Measurements from ENCODE around the gene AMIGO3.

AMIGO3 gene

DNA sequence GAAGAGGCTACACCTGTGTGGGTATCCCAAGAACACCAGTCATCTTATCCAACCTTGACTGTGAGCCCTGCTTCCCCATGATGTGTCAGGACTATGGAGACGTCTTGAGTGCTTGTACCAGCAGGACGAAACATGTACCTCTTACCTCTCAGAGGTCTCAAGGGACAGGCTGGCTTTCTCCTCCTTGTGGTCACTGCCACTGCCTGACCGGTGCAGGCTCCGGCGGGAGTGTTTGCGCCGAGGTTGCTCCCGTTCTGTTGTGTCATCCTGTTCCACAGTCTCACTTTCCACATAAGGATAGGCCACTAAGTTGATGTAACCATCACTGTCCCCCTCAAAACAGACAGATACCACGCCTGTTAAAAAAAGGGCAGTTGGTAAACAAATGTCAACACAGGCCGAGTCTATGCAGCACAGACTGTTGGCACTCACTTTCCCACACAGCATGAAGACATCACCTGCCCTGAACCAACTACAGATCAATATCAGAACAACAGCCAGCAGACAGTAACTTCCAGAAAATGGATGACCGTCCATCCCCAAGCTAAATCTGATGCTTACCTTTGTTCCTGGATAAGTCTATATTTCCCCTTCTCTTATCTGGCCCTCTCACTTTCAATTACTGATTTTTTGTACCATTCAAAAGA, 18.7 kb upstream of the AMIGO3 start:
- ChIA-PET CTCF (no interaction called here), POLR2A (no interaction called here)
- TF ChIP-seq, protein P1, sequence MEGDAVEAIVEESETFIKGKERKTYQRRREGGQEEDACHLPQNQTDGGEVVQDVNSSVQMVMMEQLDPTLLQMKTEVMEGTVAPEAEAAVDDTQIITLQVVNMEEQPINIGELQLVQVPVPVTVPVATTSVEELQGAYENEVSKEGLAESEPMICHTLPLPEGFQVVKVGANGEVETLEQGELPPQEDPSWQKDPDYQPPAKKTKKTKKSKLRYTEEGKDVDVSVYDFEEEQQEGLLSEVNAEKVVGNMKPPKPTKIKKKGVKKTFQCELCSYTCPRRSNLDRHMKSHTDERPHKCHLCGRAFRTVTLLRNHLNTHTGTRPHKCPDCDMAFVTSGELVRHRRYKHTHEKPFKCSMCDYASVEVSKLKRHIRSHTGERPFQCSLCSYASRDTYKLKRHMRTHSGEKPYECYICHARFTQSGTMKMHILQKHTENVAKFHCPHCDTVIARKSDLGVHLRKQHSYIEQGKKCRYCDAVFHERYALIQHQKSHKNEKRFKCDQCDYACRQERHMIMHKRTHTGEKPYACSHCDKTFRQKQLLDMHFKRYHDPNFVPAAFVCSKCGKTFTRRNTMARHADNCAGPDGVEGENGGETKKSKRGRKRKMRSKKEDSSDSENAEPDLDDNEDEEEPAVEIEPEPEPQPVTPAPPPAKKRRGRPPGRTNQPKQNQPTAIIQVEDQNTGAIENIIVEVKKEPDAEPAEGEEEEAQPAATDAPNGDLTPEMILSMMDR (IDR thresholded peaks at IDR 0.05; ENCODE audit: control extremely low read depth, extremely low read depth, low read depth, missing control alignments) = no peak
- DNase-seq (ENCODE audit: extremely low spot score) = no peak

DNA sequence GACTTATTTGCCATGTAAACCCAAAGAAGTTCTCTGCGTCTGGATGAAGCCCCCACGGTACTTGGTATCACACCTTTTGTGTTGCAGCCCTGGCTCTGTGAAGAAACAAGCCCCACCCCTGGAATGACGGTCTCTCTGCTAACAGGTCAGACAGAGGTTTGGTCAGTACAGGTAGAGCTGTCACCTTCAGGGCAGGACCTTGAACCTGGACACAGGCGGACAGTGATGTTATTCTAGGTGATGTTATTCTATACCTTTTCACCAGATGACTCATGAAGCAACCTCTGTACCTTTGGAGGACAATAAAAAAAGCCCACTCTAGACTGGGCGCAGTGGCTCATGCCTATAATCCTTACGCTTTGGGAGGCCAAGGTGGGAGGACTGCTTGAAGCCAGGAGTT, 15.3 kb upstream of the AMIGO3 start:
- POLR2A ChIA-PET = no interaction called here

DNA sequence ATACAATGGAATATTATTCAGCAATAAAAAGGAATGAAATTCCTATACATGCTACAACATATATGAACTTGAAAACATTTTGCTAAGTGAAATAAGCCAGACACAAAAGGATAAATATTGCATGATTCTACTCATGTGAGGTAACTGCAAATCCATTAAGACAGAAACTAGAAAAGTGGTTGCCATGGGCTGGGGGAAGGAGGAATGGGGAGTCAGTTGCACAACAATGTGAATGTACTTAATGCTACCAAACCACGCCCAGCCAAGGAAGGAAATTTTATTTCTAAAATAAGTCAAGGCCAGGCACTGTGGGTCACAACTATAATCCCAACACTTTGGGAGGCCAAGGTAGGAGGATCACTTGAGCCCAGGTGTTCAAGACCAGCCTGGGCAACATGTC, 14.1 kb upstream of the AMIGO3 start:
- ChIA-PET POLR2A (interaction anchor here (0.6 kb wide), 1 partner anchor 194 kb away, joined by 6 read pairs; no protein-coding TSS in a partner anchor), CTCF (no interaction called here)
- DNase-seq (ENCODE audit: extremely low spot score) = no peak
- TF ChIP-seq, protein P1 (IDR thresholded peaks at IDR 0.05; ENCODE audit: control extremely low read depth, extremely low read depth, low read depth, missing control alignments) = no peak

More for the DNA sequence above, 15.3 kb upstream of the AMIGO3 start:
- TF ChIP-seq, protein P1 (IDR thresholded peaks at IDR 0.05; ENCODE audit: control extremely low read depth, extremely low read depth, low read depth, missing control alignments) = no peak
- DNase-seq (ENCODE audit: extremely low spot score) = no peak
- CTCF ChIA-PET = interaction anchor here (1.0 kb wide), 1 partner anchor 10 kb away, joined by 4 read pairs; no protein-coding TSS in a partner anchor

DNA sequence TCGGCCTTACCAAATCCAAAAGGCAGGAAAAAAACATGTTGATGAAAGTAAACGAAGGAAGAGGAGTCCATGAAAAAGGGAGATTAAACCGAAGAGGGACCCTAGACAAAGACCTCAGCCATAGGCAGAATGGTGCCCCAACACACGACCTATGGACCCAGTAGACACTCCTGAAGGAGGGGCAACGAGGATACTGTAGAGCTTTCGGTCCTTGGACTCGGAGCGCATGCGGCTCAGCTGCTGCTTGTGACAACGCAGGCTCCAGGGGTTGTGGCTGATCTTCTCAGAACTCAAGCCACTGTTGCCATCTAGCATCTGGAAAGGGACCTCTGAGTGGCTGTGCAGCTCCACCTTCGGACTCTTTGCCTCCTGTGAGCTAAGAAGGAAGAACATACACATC, 13.1 kb upstream of the AMIGO3 start:
- no peak for DNase-seq (ENCODE audit: extremely low spot score)
- TF ChIP-seq, protein P1 (IDR thresholded peaks at IDR 0.05; ENCODE audit: control extremely low read depth, extremely low read depth, low read depth, missing control alignments) = no peak
- POLR2A ChIA-PET = no interaction called here
- CTCF ChIA-PET = no interaction called here

DNA sequence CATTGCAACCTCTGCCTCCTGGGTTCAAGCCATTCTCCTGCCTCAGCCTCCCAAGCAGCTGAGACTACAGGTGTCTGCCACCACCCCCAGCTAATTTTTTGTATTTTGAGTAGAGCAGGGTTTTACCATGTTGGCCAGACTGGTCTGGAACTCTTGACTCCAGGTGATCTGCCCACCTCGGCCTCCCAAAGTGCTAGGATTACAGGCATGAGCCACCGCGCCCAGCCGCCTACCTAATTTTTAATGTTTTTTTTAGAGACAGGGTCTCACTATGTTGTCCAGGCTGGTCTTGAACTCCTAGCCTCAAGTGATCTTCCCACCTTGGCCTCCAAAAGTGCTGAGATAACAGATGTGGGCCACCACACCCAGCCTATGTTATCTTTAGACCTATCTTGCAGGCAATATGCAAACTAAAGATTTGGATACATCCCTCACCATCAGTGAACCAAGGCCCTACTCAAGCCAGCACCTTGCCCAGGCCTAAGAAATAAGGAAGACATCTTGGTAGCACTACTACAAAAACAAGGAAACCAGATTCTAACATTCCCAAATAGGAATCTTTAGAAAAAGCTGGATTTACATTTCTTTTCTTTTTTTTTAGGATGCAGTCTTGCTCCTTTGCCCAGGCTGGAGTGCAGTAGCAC, 10.6 kb upstream of the AMIGO3 start:
- TF ChIP-seq, protein P1 (IDR thresholded peaks at IDR 0.05; ENCODE audit: control extremely low read depth, extremely low read depth, low read depth, missing control alignments) = no peak
- CTCF ChIA-PET = interaction anchor here (1.0 to 1.2 kb wide), 2 partner anchors 27 to 190 kb away, joined by 3 read pairs; no protein-coding TSS in a partner anchor
- no peak for DNase-seq (ENCODE audit: extremely low spot score)
- POLR2A ChIA-PET = no interaction called here

DNA sequence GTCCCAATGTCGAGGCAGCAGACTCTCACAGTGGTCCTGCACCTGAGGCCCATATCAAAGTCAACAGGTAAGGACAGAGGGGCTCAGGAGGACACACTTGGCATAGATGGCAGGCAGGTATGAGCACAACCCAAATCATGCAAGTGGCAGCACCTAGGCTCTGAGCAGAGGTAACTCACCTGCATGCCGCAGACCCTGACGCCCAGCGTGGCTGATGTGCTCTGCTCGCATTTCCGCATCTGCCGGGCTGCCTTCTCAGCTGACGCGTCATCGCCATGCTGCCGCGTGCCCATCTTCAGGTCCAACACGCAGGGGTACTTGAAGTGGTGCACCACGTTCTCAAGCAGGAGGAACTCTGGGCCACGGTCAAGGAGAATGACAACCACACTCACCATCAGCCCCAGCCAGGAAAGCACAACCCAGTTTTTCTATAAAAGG, 8.5 kb upstream of the AMIGO3 start:
- DNase-seq (ENCODE audit: extremely low spot score) = no peak
- POLR2A ChIA-PET = no interaction called here
- TF ChIP-seq, protein P1 (IDR thresholded peaks at IDR 0.05; ENCODE audit: control extremely low read depth, extremely low read depth, low read depth, missing control alignments) = no peak
- CTCF ChIA-PET = no interaction called here
